Panc1 (cell line): Measurements from ENCODE around the gene SNX12.

Experiments used
- CTCF ChIP-seq: fragments of 450-650 bp; IDR thresholded peaks from 2 replicates; pipeline ENCODE4 v1.5.1; 2017; ENCODE audit warnings: mild to moderate bottlenecking
- POLR2AphosphoS5 ChIP-seq: IDR thresholded peaks from 2 replicates; pipeline ENCODE4 v1.6.1; 2012; ENCODE audit warnings: mild to moderate bottlenecking, low read depth, low read length, moderate library complexity
- REST ChIP-seq, 2 experiments: IDR thresholded peaks; 2 replicates each; pipeline ENCODE4 v1.6.1; 2011 to 2012; ENCODE audit warnings: low read depth in 2 of 2, control low read depth in 1 of 2, low read length in 1 of 2, mild to moderate bottlenecking in 1 of 2, moderate library complexity in 1 of 2; ENCODE audit not compliant: insufficient read depth in 1 of 2
- SIN3A ChIP-seq: IDR thresholded peaks from 2 replicates; pipeline ENCODE4 v1.6.1; 2012; ENCODE audit warnings: low read depth, mild to moderate bottlenecking, low read length, moderate library complexity, borderline replicate concordance; ENCODE audit not compliant: insufficient read depth
- TCF7L2 ChIP-seq: IDR thresholded peaks from 2 replicates; pipeline ENCODE4 v1.6.1; 2011; ENCODE audit warnings: mild to moderate bottlenecking, low read depth, low read length, inconsistent platforms

DNA sequence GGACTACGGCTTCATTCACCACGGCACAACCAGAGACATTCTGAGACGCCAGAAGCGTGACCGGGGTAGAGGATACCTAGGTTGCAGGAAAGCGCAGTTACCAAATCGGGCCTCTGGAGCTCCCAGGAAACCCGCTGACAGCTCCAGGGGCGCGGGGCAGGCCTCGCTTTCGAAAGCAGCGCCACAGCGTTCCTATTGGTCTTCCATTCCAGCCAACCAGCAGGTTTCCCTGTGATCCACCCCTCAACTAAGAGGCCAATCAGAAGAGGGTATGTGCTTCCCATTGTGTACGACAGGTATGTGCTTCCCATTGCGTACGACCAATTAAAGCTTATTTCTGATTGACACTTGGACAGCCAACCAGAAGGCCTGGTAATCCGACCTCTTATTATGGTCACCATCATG, 14.9 kb downstream of the SNX12 start:
- no peak for TF ChIP-seq CTCF
- TF ChIP-seq REST (IDR thresholded peaks at IDR 0.05; ENCODE audit: insufficient read depth in 1 of 2, low read depth in 2 of 2, low read length in 1 of 2), result no peak
- no peak for TF ChIP-seq POLR2AphosphoS5
- no peak for TF ChIP-seq TCF7L2
- no peak for TF ChIP-seq SIN3A
